ENCODE measurements around the gene THSD8.

The THSD8 gene

GRCh38 chr19:12764698-12765097, 37.2 kb upstream of the THSD8 start:
- no peak overlapping the region for H3K4me3 ChIP-seq (replicated peaks in 1 of 2; ENCODE audit: low read depth in 2 of 2, low read length in 2 of 2)
- no peak for DNase-seq (ENCODE audit: low read depth in 2 of 2)
- TF ChIP-seq CTCF (IDR thresholded peaks at IDR 0.05; ENCODE audit: low read depth, low read length): no peak

DNA sequence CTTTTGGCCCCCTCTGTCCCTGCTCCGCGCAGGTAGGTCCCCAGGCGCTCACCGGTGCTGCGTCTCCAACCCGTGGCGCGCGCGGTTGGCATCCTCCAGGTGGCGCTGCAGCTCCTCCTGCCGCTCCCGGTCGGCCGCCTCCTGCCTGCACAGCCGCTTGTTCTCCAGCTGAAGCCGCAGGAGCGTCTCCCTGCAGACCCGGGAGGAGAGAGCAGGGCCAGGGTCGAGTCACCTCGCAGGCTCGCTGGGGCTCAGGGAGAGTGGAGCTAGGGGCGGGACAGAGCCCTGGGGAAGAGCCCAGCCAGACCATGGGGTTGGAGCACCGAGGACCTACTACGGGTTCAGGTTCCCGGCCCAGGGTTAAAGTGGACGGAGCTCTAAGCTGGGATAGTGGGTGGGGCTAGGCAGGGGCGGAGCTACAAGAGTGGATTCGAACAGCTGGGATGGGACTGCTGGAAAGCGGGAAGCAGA, 35.8 kb upstream of the THSD8 start:
- peak; percentile 74 to 75 for DNase-seq (ENCODE audit: low read depth in 2 of 2)
- TF ChIP-seq CTCF (IDR thresholded peaks at IDR 0.05; ENCODE audit: low read depth, low read length): peak; percentile 59
- peak overlapping the region; percentile 36 to 40 for H3K4me3 ChIP-seq (replicated peaks in 1 of 2; ENCODE audit: low read depth in 2 of 2, low read length in 2 of 2)

DNA sequence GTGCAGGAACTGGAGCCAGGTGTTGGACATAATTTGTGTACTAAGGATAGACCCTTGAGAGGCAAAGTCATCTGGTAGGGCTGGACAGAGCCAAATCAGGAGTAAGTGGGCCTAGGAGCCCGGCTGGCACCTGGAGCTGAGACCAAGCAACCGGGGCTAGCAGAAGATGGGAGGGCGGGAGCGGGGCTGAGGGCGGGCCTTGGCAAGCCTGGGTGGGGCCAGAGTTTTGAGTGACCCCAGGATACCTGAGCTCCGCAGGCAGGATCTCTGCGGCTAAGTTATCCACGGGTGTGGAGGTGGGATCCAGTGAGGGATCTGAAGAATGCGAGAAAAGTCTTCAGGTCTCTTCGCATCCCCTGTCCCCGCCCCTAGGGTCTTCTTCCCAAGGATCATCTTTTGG, 34.7 kb upstream of the THSD8 start:
- no peak for TF ChIP-seq CTCF (IDR thresholded peaks at IDR 0.05; ENCODE audit: low read depth, low read length)

GRCh38 chr19:12767666-12768065, 34.2 kb upstream of the THSD8 start:
- no peak for TF ChIP-seq CTCF (IDR thresholded peaks at IDR 0.05; ENCODE audit: low read depth, low read length)
- H3K4me3 ChIP-seq (replicated peaks in 1 of 2; ENCODE audit: low read depth in 2 of 2, low read length in 2 of 2): no peak overlapping the region

More for the DNA sequence above, 34.7 kb upstream of the THSD8 start:
- no peak overlapping the region for H3K4me3 ChIP-seq (replicated peaks in 1 of 2; ENCODE audit: low read depth in 2 of 2, low read length in 2 of 2)
- DNase-seq (ENCODE audit: low read depth in 2 of 2): no peak

GRCh38 chr19:12769689-12770088, 32.2 kb upstream of the THSD8 start:
- no peak for TF ChIP-seq CTCF (IDR thresholded peaks at IDR 0.05; ENCODE audit: low read depth, low read length)
- no peak for DNase-seq (ENCODE audit: low read depth in 2 of 2)
- H3K4me3 ChIP-seq (replicated peaks in 1 of 2; ENCODE audit: low read depth in 2 of 2, low read length in 2 of 2): no peak overlapping the region

More at GRCh38 chr19:12767666-12768065, 34.2 kb upstream of the THSD8 start:
- no peak for DNase-seq (ENCODE audit: low read depth in 2 of 2)

DNA sequence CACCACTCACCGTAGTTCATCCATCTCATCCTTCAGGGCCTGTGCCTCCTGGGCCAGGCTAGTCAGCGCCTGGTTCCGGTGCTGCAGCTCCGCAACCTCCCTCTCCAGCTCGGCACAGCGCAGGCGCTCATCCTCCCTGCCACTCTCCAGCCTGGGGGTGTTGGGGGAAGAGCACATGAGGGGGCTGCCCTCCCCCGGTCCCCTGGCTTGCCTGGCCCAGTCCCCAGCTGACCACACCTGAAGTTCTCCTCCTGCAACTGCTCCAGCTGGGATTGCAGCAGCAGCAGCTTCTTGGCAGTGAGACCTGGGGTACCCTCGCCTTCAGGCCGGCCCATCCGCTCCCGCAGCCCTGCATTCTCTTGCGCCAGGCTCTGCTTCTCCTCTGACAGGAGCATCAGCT, 30.9 kb upstream of the THSD8 start:
- TF ChIP-seq CTCF (IDR thresholded peaks at IDR 0.05; ENCODE audit: low read depth, low read length): no peak
- no peak overlapping the region for H3K4me3 ChIP-seq (replicated peaks in 1 of 2; ENCODE audit: low read depth in 2 of 2, low read length in 2 of 2)
- no peak for DNase-seq (ENCODE audit: low read depth in 2 of 2)

GRCh38 chr19:12772323-12772722, 29.5 kb upstream of the THSD8 start:
- peak in 1 of 2 donors; percentile 21 for DNase-seq (ENCODE audit: low read depth in 2 of 2)
- H3K4me3 ChIP-seq (replicated peaks in 1 of 2; ENCODE audit: low read depth in 2 of 2, low read length in 2 of 2): no peak overlapping the region
- TF ChIP-seq CTCF (IDR thresholded peaks at IDR 0.05; ENCODE audit: low read depth, low read length): no peak
